NOMO-1 treated with DMSO at 0.1 percent for 48 hours (cell line): ENCODE results near the gene ALDH8A1.

Experiments used
- DNase-seq: peaks from one replicate; lab custom pipeline; 2025; ENCODE audit not compliant: unreplicated experiment; lab: John Stamatoyannopoulos, UW

ALDH8A1 gene

GRCh38 chr6:134949927-134950326 lies at the start of gene ALDH8A1:
Gene ALDH8A1 (minus strand): TSS chr6:134950101. CDS start chr6:134950053, 48 bp downstream.
- DNase-seq = no peak

DNA sequence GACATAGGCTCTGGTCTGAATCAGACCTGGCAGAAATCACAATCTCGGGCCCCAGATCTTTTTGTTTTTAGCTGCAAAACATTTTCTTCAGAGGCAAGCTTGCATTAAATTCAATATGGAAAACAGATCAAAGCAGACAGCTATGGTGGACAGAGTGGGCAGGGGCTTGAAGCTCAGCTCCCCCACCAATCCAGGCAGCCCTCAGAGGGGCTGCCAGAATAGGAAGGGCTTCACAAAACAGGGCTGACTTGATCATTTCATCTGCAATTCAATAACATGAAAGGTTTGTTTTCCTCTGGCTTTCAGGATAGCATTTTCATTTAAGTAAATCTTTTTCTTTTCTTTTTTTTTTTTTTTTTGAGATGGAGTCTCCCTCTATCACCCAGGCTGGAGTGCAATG lies 49.2 kb upstream of the ALDH8A1 start:
- DNase-seq = no peak

DNA sequence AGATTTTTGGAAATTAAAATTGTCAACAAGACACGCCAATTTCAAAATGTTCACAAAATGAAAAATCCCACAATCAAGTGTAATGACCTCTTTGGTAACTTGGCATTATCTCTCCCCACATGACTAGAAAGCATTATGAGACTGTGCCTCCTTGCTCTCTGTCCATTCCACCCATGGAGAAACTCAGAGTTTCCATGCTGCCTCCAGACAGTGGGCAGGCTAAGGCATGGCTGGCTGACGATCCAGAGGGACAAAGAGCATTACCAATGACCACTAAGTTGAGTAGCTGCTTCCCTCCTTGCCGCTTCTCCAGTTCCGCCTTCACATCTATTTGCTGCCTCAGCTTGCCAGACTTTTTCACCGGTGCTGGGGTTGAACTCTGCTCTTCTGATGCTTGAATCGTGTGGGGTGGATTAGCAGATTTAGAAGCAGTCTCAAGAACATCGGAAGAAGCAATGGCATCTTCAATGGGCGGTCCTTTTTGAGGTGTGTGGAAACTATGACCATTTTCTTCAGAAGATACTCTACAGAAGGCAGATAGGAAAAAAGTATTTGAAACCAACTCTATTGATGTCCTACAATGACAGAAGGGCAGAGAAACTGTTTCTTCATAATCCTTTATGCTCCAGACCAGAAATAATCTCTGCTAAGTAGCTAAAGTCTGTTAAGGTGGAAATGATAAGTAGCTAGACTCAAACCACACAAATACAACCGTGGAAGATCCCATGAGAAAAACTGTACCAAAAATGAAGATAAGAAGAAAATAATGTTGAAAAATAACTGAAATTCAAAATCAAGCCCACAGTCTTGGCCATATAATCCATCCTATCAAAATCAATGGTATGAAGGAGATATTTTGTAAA lies 47.5 kb upstream of the ALDH8A1 start:
- no peak for DNase-seq

GRCh38 chr6:134995536-134995935 lies 45.6 kb upstream of the ALDH8A1 start:
- no peak for DNase-seq

DNA sequence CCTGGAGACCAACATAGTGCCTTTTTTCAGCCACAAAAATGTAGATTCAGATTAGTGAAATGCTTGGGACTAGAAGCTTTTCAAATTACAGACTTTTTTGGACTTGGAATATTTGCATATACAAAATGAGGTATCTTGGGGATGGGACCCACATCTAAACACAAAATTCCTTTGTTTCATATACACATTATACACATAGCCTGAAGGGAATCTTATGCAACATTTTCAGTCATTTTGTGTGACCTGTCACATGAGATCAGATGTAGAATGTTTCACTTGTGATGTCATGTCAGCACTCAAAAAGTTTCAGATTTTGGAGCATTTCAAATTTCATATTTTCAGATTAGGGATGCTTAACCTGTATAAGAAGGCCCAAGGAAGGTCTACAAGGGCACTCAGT lies 44.5 kb upstream of the ALDH8A1 start:
- DNase-seq = no peak

- DNase-seq = no peak
Measured at GRCh38 chr6:134992155-134992554, 42.3 kb upstream of the ALDH8A1 start.

- DNase-seq = no peak
Measured at GRCh38 chr6:134990262-134990661, 40.4 kb upstream of the ALDH8A1 start.

DNA sequence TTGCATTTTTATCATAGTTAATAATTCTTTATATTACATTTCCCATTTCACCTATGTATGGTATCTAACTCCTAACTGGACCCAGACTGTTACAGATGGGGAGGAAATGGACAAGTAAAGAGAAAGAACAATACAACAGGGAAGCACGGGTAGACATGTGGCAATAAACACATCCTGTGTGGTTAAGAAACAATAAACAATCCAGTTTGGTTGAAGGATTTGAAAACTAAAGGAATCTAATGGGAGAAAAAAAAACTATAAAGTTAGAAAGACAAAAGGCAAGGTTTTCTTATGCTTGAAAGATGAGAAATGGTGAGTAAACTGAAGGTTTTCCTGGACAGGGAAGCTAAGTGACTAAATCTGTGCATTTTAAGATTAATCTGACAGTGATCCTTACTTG lies 34.9 kb upstream of the ALDH8A1 start:
- DNase-seq = no peak

GRCh38 chr6:134983823-134984222 lies 33.9 kb upstream of the ALDH8A1 start:
- no peak for DNase-seq

GRCh38 chr6:134982161-134982560 lies 32.3 kb upstream of the ALDH8A1 start:
- DNase-seq = no peak

DNA sequence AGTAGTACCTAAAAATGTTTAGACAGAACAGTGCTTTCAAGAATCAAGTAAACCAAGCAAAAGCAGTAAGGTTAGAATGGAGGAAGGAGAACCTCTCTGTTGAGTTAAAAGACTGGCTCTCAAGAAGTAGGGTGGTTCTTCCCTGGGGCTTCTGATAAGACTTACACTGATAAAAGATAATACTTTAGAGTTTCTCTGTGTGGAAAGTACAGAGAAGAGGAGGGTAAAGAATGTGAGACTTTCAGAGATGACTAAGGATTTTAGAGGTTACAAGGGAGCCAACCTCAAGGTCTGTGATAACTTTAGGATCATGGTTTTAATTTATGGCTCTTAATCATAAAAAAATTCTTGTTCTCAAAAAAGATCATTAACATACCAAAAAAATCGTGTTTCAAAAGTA lies 30.9 kb upstream of the ALDH8A1 start:
- DNase-seq = no peak

DNA sequence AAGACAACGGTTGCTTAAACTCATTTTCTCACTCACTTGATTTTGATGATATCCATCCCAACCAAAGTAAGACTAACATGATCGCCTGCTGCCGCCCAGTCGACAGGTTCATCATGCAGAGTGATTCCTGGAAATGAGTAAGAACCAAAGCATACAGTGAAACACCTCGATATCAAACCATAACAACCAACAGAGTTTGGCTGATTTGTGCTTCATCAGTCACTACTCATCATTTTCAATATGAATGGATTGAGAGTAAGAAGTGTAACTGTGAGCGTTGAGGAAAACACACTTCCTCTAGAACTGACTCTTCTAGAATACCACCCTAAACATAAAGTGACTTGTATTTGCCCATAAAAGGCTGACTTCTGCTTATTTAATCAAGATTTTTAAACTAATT lies 29.2 kb upstream of the ALDH8A1 start:
- DNase-seq = no peak

DNA sequence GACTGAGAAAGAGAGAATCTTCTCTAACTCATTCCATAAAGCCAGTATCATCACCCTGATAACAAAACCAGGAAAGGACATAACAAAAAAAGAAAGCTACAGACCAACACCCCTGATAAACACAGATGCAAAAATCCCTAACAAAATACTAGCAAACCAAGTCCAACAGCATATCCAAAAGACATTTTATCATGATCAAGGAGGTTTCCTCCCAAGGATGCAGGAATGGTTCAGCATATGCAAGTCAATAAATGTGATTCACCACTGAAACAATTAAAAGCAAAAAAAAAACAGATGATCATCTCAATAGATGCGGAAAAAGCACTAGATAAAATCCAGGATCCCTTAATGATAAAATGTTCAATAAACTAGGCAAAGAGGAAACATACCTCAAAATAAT lies 24.5 kb upstream of the ALDH8A1 start:
- no peak for DNase-seq

DNA sequence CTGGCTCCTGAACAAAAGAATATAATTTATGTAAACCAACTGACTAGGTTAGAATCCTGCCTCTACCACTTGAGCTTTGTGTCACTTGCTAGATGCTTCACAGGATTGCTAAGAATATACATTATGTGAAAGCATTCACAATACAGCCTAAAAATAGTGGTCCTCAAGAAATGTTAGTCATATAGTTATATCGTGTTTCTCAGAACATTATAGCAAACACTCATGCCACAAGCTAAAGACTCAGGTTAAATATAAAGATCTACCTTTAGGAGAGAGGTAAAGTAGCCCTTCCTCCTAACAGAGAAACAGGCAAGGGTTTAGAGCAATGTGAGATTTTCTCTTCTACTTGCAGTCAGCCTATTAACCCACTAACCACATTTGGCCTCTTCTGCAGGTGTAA lies 17.8 kb upstream of the ALDH8A1 start:
- DNase-seq = no peak

GRCh38 chr6:134964451-134965203 lies 14.7 kb upstream of the ALDH8A1 start:
- DNase-seq = no peak

GRCh38 chr6:134962421-134962820 lies 12.5 kb upstream of the ALDH8A1 start:
- no peak for DNase-seq

- DNase-seq = no peak
Measured at GRCh38 chr6:134961366-134961765, 11.5 kb upstream of the ALDH8A1 start.

DNA sequence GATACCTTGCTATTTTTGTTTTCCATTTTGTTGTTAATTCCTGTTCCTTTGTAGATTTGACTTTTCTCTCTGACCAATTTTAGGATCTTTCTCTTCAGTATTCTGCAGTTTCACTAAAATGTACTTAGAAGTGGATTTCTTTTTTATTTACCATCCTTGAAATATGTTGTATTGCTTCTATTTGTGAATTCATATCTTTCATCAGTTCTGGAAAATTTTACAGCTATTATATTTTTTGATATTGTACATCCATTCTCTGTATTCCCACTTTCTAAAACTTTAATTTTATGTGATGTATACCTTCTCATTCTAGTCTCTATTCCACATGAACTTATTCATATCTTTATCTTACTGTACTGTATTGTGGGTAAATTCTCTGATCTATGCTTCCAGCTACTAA lies 9.7 kb upstream of the ALDH8A1 start:
- DNase-seq = no peak

GRCh38 chr6:134956676-134957075 lies 6.8 kb upstream of the ALDH8A1 start:
- DNase-seq = no peak

DNA sequence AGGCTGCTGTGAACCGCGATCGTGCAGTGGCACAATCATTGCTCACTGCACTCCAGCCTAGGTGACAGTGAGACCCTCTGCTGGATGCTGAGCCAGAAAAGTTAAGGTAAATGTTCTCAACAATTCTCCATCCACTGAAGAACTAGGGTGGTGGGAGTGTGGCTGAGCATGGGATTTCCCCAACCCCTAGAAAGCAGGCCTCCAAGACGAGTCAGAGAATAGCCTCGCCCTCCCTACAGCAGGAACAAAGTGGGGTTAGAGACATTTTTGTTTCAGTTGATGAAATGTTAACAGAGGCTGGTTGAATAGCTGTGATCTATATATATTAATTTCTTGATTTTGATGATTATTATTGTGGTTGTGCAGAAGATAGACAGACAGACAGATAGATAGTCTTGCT lies 6.1 kb upstream of the ALDH8A1 start:
- no peak for DNase-seq

DNA sequence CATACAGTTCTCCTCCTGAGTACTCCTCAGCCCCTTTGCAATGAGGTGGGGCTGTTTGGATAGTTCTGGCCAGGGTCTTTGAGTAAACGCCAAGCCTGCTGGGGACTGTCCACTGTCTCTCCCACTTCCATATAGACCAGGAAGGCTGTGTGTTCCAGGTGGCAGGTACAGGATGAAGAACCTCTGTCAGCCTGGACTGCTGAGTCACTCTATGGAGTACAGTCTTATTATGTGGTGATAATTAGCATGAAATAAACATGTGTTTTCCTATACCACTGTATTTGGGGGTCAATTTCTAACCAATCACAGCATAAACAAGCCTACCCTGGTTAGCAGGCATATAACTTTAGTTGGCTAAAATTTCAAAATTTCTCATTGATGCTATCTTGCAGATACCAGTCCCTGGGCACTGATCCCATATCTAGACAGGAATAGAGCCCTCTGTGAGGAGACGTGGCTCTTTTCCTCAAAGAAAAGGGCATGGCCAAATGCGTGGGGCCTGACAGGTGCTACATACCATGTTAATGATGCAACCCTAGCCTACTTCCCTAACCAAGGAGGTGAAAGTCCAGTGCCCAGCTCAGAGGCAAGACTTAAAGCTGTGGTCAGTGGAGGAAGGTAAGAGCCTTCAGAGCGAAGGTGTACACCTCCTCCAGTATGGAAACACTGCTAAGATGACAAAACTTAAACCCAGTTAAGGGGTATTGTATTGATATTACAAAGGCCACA lies 4.5 kb upstream of the ALDH8A1 start:
- DNase-seq = no peak
